HepG2 (cell line): ENCODE measurements around the gene DNPEP. TPM values are rescaled to one million over a fixed set of nuclear protein-coding genes. Genes with fewer than 3 reads are reported as not detected.

Source experiments
- AHDC1 ChIP-seq: sonication (generic); formaldehyde crosslinking; IDR thresholded peaks from 2 replicates; pipeline ENCODE4 v1.5.1; 2020; ENCODE audit warnings: mild to moderate bottlenecking, missing genetic modification reagents, borderline replicate concordance
- ATRX ChIP-seq: sonication (generic); formaldehyde crosslinking; IDR thresholded peaks from 2 replicates; pipeline ENCODE4 v1.4.0; 2020; ENCODE audit warnings: missing genetic modification reagents, borderline replicate concordance
- BRCA1 ChIP-seq: sonication (generic); formaldehyde crosslinking; IDR thresholded peaks from 2 replicates; pipeline ENCODE4 v1.4.0; 2020; ENCODE audit warnings: missing genetic modification reagents
- E2F2 ChIP-seq: sonication (generic); formaldehyde crosslinking; IDR thresholded peaks from 2 replicates; pipeline ENCODE4 v1.4.0; 2020; ENCODE audit warnings: missing genetic modification reagents, borderline replicate concordance
- EHMT2 ChIP-seq: fragments of 200-600 bp; sonication (generic); IDR thresholded peaks from 2 replicates; pipeline ENCODE4 v1.7.0; 2017; ENCODE audit warnings: antibody characterized with exemption, low read depth, low read length, borderline replicate concordance
- KAT8 ChIP-seq: IDR thresholded peaks from 2 replicates; pipeline ENCODE4 v1.6.1; 2016; ENCODE audit warnings: missing genetic modification reagents, missing compliant biosample characterization
- POLR2AphosphoS2 ChIP-seq: IDR thresholded peaks from 2 replicates; pipeline ENCODE4 v1.6.1; 2011; ENCODE audit warnings: low read depth, low read length, improper control_type of control experiment
- SMARCC2 ChIP-seq: fragments of 450-650 bp; IDR thresholded peaks from 2 replicates; pipeline ENCODE4 v1.6.1; 2017; ENCODE audit warnings: antibody characterized with exemption, mild to moderate bottlenecking
- ZBTB33 ChIP-seq: sonication (generic); formaldehyde crosslinking; IDR thresholded peaks from 2 replicates; pipeline ENCODE4 v1.4.0; 2020; ENCODE audit warnings: missing genetic modification reagents
- ZFP90 ChIP-seq: sonication (generic); formaldehyde crosslinking; IDR thresholded peaks from 2 replicates; pipeline ENCODE4 v1.8.0; 2022; ENCODE audit warnings: missing genetic modification reagents, mild to moderate bottlenecking, inconsistent platforms, borderline replicate concordance
- ZNF33B ChIP-seq: sonication (generic); formaldehyde crosslinking; IDR thresholded peaks from 2 replicates; pipeline ENCODE4 v1.5.1; 2020; ENCODE audit warnings: mild to moderate bottlenecking, missing genetic modification reagents
- ZNF382 ChIP-seq: sonication (generic); formaldehyde crosslinking; IDR thresholded peaks from 2 replicates; pipeline ENCODE4 v1.5.0; 2020; ENCODE audit warnings: missing genetic modification reagents, mild to moderate bottlenecking, borderline replicate concordance
- ZNF512 ChIP-seq: sonication (generic); formaldehyde crosslinking; IDR thresholded peaks from 2 replicates; pipeline ENCODE4 v1.4.0; 2020; ENCODE audit warnings: mild to moderate bottlenecking, missing genetic modification reagents
- ZNF775 ChIP-seq: sonication (generic); formaldehyde crosslinking; IDR thresholded peaks from 2 replicates; pipeline ENCODE4 v1.4.0; 2020; ENCODE audit warnings: missing genetic modification reagents, mild to moderate bottlenecking, moderate library complexity, borderline replicate concordance
- ZNF782 ChIP-seq: sonication (generic); formaldehyde crosslinking; IDR thresholded peaks from 2 replicates; pipeline ENCODE4 v1.4.0; 2020; ENCODE audit warnings: missing genetic modification reagents, mild to moderate bottlenecking, borderline replicate concordance
- polyA plus RNA-seq, 8 experiments: library from polyadenylated mRNA; depleted of rRNA in 3 of 8; stranded (reverse) in 7 of 8; unstranded in 1 of 8; fragments of >200 nt; fragmentation: Illumina TruSeq in 4 of 8; extraction: Trizol in 4 of 8; gene quantifications; 2 replicates each; pipeline versions ENCODE4 v1.2.1 to v1.2.3, GENCODE V29; 2011 to 2016; ENCODE audit warnings: low read depth in 4 of 8, missing spikeins in 1 of 8, mixed read lengths in 1 of 8; ENCODE audit not compliant: insufficient read depth in 1 of 8
- total RNA-seq, 5 experiments: library from RNA; depleted of rRNA; stranded (reverse); fragments of >200 nt; fragmentation: Illumina TruSeq; extraction: Trizol; gene quantifications; 2 replicates each; pipeline ENCODE4 v1.2.3, GENCODE V29; 2016; ENCODE audit warnings: low read depth in 1 of 5

The DNPEP gene
- total and polyA plus RNA-seq, 2 of the 13 experiments (the other 11 are each of a cell fraction or from before 2014, with no cell fraction given) = 104 to 109 TPM

- TF ChIP-seq BRCA1 (CRISPR knock-in tag) (no peak), EHMT2 (no peak), ZNF782 (CRISPR knock-in tag) (peak; percentile 95), SMARCC2 (no peak), AHDC1 (CRISPR knock-in tag) (no peak), ATRX (CRISPR knock-in tag) (no peak), KAT8 (CRISPR knock-in tag) (peak; percentile 83), ZNF775 (no peak), ZNF33B (peak; percentile 87), ZBTB33 (CRISPR knock-in tag) (no peak), ZFP90 (CRISPR knock-in tag) (no peak), E2F2 (CRISPR knock-in tag) (no peak), ZNF382 (CRISPR knock-in tag) (no peak), POLR2AphosphoS2 (no peak), ZNF512 (CRISPR knock-in tag) (no peak)
These were observed at the start of gene DNPEP (continued) for GRCh38 chr2:219387306-219388120.
